ENCODE results near the gene ATG14. TPM values are rescaled to one million over a fixed set of nuclear protein-coding genes. Genes with fewer than 3 reads are reported as not detected.

ATG14 gene
- total RNA-seq, 2 experiments from 2014 or later = 5.1 to 5.5 TPM

GRCh38 chr14:55327179-55327578 lies 84.5 kb downstream of the ATG14 start:
- ChIA-PET POLR2A (interaction anchor here (0.6 kb wide), 1 partner anchor 35 kb away, joined by 3 read pairs; no protein-coding TSS in a partner anchor), CTCF (interaction anchor here (1.0 to 2.1 kb wide), 4 partner anchors 9 to 56 kb away, joined by 3 to 5 read pairs (median 4); partner anchors contain the start of gene FBXO34)
- no peaks in the 10 kb centered on the region for H3K9me3 Mint-ChIP-seq
- intact Hi-C loops (cut with micrococcal nuclease) = no loop called here
- H3K27ac Mint-ChIP-seq = peak overlapping the region; percentile 17
- H3K4me1 Mint-ChIP-seq (ENCODE audit: low read depth) = peaks cover 53% of the 10 kb centered on the region
- H3K27me3 Mint-ChIP-seq = no peaks in the 10 kb centered on the region
- no peak overlapping the region for H3K4me3 Mint-ChIP-seq
- DNase-seq = no peak
- no peak for TF ChIP-seq CTCF (IDR thresholded peaks at IDR 0.05)
- ATAC-seq = peak; percentile 59
- H3K36me3 Mint-ChIP-seq (ENCODE audit: low read depth) = peaks cover 6% of the 10 kb centered on the region

- Mint-ChIP-seq H3K27me3 (no peaks in the 10 kb centered on the region), H3K4me3 (no peak overlapping the region), H3K4me1 (ENCODE audit: low read depth) (peaks cover 36% of the 10 kb centered on the region), H3K36me3 (ENCODE audit: low read depth) (peaks cover 6% of the 10 kb centered on the region), H3K27ac (no peak overlapping the region), H3K9me3 (no peaks in the 10 kb centered on the region)
- ChIA-PET CTCF (interaction anchor here (2.5 kb wide), 1 partner anchor 30 kb away, joined by 6 read pairs; no protein-coding TSS in a partner anchor), POLR2A (no interaction called here)
- no peak for TF ChIP-seq CTCF (IDR thresholded peaks at IDR 0.05)
- ATAC-seq (no peak), DNase-seq (no peak)
- intact Hi-C loops (cut with micrococcal nuclease) = no loop called here
These were observed 86.8 kb downstream of the ATG14 start for GRCh38 chr14:55324812-55325211.

- POLR2A ChIA-PET = no interaction called here
- no peaks in the 10 kb centered on the region for H3K9me3 Mint-ChIP-seq
- H3K4me1 Mint-ChIP-seq (ENCODE audit: low read depth) = peaks cover 27% of the 10 kb centered on the region
- no peak for DNase-seq
- H3K36me3 Mint-ChIP-seq (ENCODE audit: low read depth) = peaks cover 10% of the 10 kb centered on the region
- H3K27ac Mint-ChIP-seq = no peak overlapping the region
- H3K4me3 Mint-ChIP-seq = no peak overlapping the region
- TF ChIP-seq CTCF (IDR thresholded peaks at IDR 0.05) = no peak
- CTCF ChIA-PET = no interaction called here
- H3K27me3 Mint-ChIP-seq = no peaks in the 10 kb centered on the region
- intact Hi-C loops (cut with micrococcal nuclease) = no loop called here
- no peak for ATAC-seq
These were observed 87.7 kb downstream of the ATG14 start for GRCh38 chr14:55323910-55324309.

GRCh38 chr14:55318694-55319093 lies 92.9 kb downstream of the ATG14 start:
- H3K36me3 Mint-ChIP-seq (ENCODE audit: low read depth) = peaks cover 28% of the 10 kb centered on the region
- intact Hi-C loops (cut with micrococcal nuclease) = no loop called here
- POLR2A ChIA-PET = no interaction called here

More at GRCh38 chr14:55318694-55319093, 92.9 kb downstream of the ATG14 start:
- DNase-seq = no peak
- Mint-ChIP-seq H3K27me3 (no peaks in the 10 kb centered on the region), H3K9me3 (peaks cover 5% of the 10 kb centered on the region), H3K27ac (no peak overlapping the region), H3K4me1 (ENCODE audit: low read depth) (peaks cover 7% of the 10 kb centered on the region), H3K4me3 (no peak overlapping the region)
- no peak for TF ChIP-seq CTCF (IDR thresholded peaks at IDR 0.05)
- CTCF ChIA-PET = interaction anchor here (0.7 to 1.4 kb wide), 3 partner anchors 9 to 15 kb away, joined by 3 to 4 read pairs (median 3); no protein-coding TSS in a partner anchor
- no peak for ATAC-seq

Data from activated CD8-positive, alpha-beta T cell treated with anti-CD3 and anti-CD28 coated beads for 36 hours (primary cell).